ENCODE results near the gene ATP8A2. TPM values are rescaled to one million over a fixed set of nuclear protein-coding genes. Genes with fewer than 3 reads are reported as not detected.

The ATP8A2 gene
- total and polyA plus RNA-seq, 4 donors, result 0.31 to 2.7 (median 1.1) TPM

DNA sequence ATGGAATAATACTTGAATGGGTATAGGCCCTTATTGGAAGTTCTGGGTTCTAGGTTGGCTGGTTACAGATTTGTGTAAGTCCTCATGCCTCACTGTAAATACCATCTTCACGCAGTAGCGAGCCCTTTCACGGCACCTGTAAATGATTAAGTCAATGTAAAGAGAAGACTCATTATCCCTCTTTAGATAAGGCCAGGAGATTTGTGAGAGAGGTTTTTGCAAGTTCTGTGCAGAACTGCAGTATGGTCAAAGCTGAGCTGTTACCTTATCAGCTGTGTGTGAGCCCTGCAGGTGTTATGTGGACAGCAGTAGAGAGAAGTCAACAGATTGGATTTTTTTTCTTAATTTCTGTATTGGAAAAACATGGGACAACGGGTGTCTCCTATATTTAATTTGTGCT lies 538.5 kb downstream of the ATP8A2 start:
- DNase-seq (no peak), ATAC-seq (ENCODE audit: insufficient read depth, low FRiP score) (no peak)
- no peak overlapping the region for H3K27ac ChIP-seq (ENCODE audit: low read depth in 1 of 2, low read length in 1 of 2)
- peaks cover 0 to 8% (median 0%) of the 10 kb centered on the region in 5 donors for H3K4me1 ChIP-seq (ENCODE audit: control insufficient read depth in 5 of 5, insufficient read depth in 5 of 5, low read length in 5 of 5)
- H3K9me3 ChIP-seq (ENCODE audit: control insufficient read depth in 4 of 4, insufficient read depth in 3 of 4, low read length in 3 of 4), result peaks cover 0 to 4% (median 0%) of the 10 kb centered on the region in 4 donors
- no peak overlapping the region for H3K4me3 ChIP-seq
- H3K27me3 ChIP-seq (ENCODE audit: control insufficient read depth in 3 of 3, insufficient read depth in 3 of 3, low read length in 2 of 3), result no peaks in the 10 kb centered on the region
- no peaks in the 10 kb centered on the region for H3K36me3 ChIP-seq (ENCODE audit: control insufficient read depth in 4 of 4, insufficient read depth in 4 of 4, low read length in 4 of 4)
- TF ChIP-seq CTCF (IDR thresholded peaks at IDR 0.05; ENCODE audit: control extremely low read depth, extremely low read depth), result no peak
- H3K9ac ChIP-seq (ENCODE audit: insufficient read depth in 1 of 2, low read length in 2 of 2), result no peak overlapping the region
- 73 to 81% methylated on average over 4 of the region's 4 CpGs for WGBS, 2 donors

- no peaks in the 10 kb centered on the region for H3K27me3 ChIP-seq (ENCODE audit: control insufficient read depth in 3 of 3, insufficient read depth in 3 of 3, low read length in 2 of 3)
- DNase-seq (no peak), ATAC-seq (ENCODE audit: insufficient read depth, low FRiP score) (no peak)
- H3K36me3 ChIP-seq (ENCODE audit: control insufficient read depth in 4 of 4, insufficient read depth in 4 of 4, low read length in 4 of 4), result no peaks in the 10 kb centered on the region
- no peak for TF ChIP-seq CTCF (IDR thresholded peaks at IDR 0.05; ENCODE audit: control extremely low read depth, extremely low read depth)
- H3K9ac ChIP-seq (ENCODE audit: insufficient read depth in 1 of 2, low read length in 2 of 2), result no peak overlapping the region
- H3K9me3 ChIP-seq (ENCODE audit: control insufficient read depth in 4 of 4, insufficient read depth in 3 of 4, low read length in 3 of 4), result peaks cover 0 to 4% (median 0%) of the 10 kb centered on the region in 4 donors
- H3K4me3 ChIP-seq, result no peak overlapping the region
- H3K4me1 ChIP-seq (ENCODE audit: control insufficient read depth in 5 of 5, insufficient read depth in 5 of 5, low read length in 5 of 5), result peaks cover 0 to 15% (median 0%) of the 10 kb centered on the region in 5 donors
- H3K27ac ChIP-seq (ENCODE audit: low read depth in 1 of 2, low read length in 1 of 2), result no peak overlapping the region
Measured at GRCh38 chr13:25910991-25911419, 539.2 kb downstream of the ATP8A2 start.

- no peak for ATAC-seq (ENCODE audit: insufficient read depth, low FRiP score)
- peaks cover 0 to 20% (median 0%) of the 10 kb centered on the region in 5 donors for H3K4me1 ChIP-seq (ENCODE audit: control insufficient read depth in 5 of 5, insufficient read depth in 5 of 5, low read length in 5 of 5)
- H3K4me3 ChIP-seq, result no peak overlapping the region
- no peak overlapping the region for H3K27ac ChIP-seq (ENCODE audit: low read depth in 1 of 2, low read length in 1 of 2)
- DNase-seq, result no peak
- H3K9ac ChIP-seq (ENCODE audit: insufficient read depth in 1 of 2, low read length in 2 of 2), result no peak overlapping the region
- no peak for TF ChIP-seq CTCF (IDR thresholded peaks at IDR 0.05; ENCODE audit: control extremely low read depth, extremely low read depth)
- 82 to 87% methylated on average over 4 of the region's 4 CpGs for WGBS, 2 donors
- H3K36me3 ChIP-seq (ENCODE audit: control insufficient read depth in 4 of 4, insufficient read depth in 4 of 4, low read length in 4 of 4), result no peaks in the 10 kb centered on the region
- H3K9me3 ChIP-seq (ENCODE audit: control insufficient read depth in 4 of 4, insufficient read depth in 3 of 4, low read length in 3 of 4), result peaks cover 0 to 4% (median 0%) of the 10 kb centered on the region in 4 donors
- H3K27me3 ChIP-seq (ENCODE audit: control insufficient read depth in 3 of 3, insufficient read depth in 3 of 3, low read length in 2 of 3), result no peaks in the 10 kb centered on the region
Measured at GRCh38 chr13:25912961-25913360, 541.2 kb downstream of the ATP8A2 start.
